GM21367 (cell line): ENCODE data around the gene GAB3.

Experiments used
- ATAC-seq: cut with Tn5 transposase; IDR thresholded peaks from one replicate; pipeline ENCODE4 v1.9.1; 2021; ENCODE audit not compliant: unreplicated experiment

GAB3 gene, protein sequence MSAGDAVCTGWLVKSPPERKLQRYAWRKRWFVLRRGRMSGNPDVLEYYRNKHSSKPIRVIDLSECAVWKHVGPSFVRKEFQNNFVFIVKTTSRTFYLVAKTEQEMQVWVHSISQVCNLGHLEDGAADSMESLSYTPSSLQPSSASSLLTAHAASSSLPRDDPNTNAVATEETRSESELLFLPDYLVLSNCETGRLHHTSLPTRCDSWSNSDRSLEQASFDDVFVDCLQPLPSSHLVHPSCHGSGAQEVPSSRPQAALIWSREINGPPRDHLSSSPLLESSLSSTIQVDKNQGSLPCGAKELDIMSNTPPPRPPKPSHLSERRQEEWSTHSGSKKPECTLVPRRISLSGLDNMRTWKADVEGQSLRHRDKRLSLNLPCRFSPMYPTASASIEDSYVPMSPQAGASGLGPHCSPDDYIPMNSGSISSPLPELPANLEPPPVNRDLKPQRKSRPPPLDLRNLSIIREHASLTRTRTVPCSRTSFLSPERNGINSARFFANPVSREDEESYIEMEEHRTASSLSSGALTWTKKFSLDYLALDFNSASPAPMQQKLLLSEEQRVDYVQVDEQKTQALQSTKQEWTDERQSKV

DNA sequence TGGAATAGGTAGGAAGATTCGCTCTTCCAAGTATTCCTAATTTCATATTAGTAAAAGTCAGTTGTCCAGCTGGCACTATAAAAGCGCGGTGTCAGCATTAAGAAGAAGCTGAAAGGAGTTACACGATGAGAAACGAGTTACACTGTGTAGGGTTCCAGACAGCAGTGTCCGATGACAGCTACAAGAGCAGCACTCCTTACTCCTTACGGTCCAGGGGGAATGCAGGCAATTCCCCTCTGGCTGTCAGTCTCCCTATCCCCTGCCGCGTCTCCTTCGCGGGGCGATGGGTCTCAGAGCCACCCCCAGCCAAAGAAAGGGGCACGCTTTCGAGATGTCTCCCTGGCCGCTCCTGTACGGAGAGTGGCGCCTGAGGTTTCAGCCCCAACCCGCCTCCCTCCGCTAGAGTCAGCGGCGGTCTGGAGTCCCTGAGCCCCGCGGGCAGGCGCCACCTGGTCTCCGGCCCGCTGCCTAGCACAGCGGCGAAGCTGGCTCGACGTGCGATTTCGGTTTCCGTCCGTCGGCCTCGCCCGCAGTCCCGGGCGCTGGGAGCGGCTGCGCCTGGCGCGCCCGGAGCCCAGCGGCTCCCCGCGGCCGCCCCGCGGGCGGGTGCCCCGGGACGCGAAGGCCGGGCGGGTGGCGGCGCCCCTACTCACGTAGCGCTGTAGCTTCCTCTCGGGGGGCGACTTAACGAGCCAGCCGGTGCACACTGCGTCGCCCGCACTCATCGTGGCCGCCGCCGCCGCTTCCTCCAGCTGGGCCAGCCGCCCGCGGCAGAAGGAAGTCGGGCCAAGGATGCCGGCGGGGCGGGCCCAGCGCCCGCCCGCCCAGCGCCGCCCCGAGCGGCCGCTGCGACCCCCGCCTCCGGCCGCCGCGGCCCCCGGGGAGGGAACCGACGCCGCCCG, at the start of gene GAB3:
GAB3 (minus strand) TSS at position 777 of the 902 bp plus-strand sequence; CDS start at position 725, 52 bp downstream.
- peak; percentile 56 for ATAC-seq

DNA sequence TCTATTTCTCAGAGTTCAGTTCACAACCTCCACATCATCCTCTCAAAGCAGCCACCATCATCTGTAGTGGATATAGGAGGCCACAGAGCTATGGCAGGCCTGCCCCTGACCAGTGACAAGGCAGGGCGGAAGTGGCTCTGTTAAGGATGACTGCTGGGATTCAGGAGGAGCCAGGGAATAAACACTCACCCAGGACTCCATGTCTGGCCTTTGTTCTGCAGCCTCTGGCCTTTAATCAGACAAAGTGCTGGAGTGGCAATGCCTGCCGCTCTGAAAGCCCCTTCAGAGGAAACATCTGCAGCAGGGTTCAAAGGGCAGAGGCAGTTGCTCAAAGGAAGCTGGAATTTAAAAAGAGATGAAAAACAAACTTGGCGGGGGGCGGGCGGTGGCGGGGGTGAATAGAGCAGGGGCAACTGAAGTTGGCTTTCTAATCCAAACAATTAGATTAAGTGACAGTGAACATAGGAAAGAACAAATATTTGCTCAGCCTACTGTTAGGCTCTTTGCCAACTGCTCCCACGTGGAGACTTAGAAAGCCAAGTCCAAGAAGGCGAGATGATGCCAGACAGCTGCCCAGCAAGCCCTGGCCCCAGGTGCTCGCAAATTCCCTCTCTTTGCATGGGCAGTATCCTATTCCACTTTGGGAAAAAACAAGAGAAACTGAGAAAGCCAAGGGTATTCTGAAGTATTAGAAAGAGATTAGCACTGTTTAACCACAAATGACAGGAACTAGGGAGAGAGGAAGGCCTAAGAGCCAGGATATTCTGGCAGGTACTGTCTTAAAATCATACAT, 48.9 kb upstream of the GAB3 start:
- no peak for ATAC-seq

- no peak for ATAC-seq
These were observed 46.1 kb upstream of the GAB3 start for GRCh38 chrX:154797006-154797405.

DNA sequence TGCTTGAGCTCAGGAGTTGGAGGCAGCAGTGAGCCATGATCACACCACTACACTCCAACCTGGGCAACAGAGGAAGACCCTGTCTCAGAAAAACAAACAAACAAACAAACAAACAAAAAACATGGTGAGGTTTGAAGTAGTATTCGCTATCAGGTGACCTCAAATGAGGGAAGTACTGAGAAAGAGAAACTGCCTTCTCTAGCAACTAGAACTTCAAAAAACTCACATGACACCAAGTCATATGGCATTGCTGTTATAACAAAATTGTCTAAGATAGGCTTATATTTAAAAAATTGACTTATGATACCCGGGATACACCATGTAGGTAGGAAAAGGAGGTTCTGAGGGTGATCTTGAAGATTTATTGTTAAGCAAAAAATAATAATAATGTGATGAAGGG, 44.1 kb upstream of the GAB3 start:
- no peak for ATAC-seq

- no peak for ATAC-seq
These were observed 42.4 kb upstream of the GAB3 start for GRCh38 chrX:154793084-154793795.

- no peak for ATAC-seq
These were observed 41.1 kb upstream of the GAB3 start for GRCh38 chrX:154791939-154792338.

DNA sequence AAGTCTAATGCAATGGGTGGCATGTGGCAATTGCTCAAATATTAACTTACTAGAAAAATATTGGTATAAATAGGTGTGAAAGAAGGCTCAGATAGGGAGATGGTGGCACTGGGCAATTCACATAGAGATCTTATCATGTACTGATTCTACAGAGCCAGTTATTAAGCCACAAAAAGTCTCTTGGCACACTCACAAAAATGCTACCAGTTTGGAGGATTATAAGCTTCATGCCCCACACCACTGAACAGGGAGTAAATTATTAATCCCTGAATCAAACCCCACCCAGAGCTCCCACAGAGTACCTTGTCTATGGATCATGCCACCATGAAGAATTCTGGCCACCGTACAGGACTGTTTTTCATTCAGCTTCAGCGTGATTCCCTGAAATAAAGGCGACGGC, 40.6 kb upstream of the GAB3 start:
- ATAC-seq, result no peak

GRCh38 chrX:154785716-154786115, 34.8 kb upstream of the GAB3 start:
- no peak for ATAC-seq

GRCh38 chrX:154784149-154784995, 33.5 kb upstream of the GAB3 start:
- no peak for ATAC-seq

- ATAC-seq, result no peak
These were observed 30.1 kb upstream of the GAB3 start for GRCh38 chrX:154780968-154781367.

DNA sequence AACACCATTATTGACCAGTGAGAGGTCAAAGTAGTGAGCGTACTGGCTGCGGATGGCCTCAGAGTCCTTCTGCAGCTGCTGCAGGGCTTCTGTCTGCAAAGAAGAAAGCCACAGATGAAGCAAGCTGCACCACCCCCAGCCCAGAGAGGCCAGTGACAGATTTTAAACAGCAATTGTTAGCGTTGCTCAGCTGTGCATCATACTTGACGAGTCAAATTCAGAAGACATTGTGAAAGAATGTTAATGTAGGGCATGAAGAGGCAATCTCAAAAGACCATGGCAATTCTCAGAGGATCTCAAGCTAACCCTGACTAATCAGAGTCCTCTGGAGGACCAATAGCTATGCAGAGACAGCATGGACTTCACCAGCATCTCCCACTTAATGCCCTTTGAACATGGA, 28.4 kb upstream of the GAB3 start:
- no peak for ATAC-seq

DNA sequence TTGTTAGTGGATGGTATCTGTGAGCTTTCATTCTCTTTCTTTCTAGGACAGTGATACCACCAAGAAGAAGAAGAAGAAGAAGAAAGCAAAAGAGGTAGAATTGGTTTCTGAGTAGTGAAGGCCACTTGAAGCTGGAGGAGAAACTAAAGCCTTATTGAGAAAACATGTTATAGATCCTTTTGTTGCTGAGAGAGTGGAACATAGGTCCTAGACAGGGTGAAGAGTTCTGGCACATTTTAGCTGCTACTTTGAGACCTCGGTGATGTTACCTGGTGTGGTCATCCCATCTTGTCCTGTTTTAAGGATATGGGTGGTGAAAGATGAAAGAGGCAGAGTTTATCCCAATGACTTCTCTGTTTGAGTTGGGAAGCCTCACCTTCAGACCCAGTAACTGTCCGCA, 25.9 kb upstream of the GAB3 start:
- no peak for ATAC-seq

- no peak for ATAC-seq
These were observed 24.8 kb upstream of the GAB3 start for GRCh38 chrX:154775419-154776349.

DNA sequence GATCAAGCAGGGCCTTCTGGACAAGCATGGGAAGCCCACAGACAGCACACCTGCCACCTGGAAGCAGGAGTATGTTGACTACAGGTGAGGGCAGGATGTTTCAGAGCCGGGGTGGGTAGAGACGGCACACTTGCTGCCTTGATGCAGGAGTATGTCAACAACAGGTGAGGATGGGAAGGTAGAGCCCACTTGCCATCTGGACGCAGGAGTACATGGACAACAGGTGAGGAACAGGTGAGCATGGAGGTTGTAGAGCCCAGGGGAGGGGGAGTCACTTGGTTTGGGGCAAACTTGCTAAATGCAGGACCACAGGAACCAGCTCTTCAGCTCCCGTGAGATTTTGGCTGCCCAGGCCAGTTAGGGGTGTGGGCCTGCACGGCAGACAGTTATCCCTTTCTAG, 23.7 kb upstream of the GAB3 start:
- ATAC-seq, result no peak

GRCh38 chrX:154762537-154763296, 11.8 kb upstream of the GAB3 start, which contains the start of gene DKC1:
DKC1 (plus strand) TSS chrX:154762864; CDS start chrX:154762966, 102 bp downstream.
- peak; percentile 83 for ATAC-seq

DNA sequence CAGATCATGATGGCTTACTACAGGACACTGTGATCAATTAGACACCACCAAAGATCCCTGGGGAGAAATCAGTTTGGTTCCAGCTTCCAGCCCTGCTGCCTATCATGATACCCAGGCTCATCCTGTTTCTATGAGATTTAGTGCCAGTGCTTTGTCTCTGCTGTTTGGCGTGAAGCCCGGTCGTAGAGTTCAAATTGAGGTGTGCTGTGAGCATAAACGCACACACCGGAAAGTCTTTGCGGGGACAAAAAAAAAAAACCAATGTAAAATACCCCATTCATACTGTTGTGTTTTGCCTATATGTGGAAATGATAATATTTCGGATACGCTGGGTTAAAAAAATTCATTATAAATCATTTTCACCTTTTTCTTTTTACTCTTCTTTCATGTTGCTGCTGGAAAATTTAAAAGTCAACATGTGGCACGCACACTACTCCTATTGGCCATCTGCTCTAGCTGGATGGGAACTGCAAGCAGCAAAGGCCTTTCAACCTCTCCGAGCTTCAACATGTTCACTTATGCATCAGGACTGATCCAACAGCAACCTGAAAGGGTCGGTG, 11.2 kb upstream of the GAB3 start:
- no peak for ATAC-seq

- no peak for ATAC-seq
These were observed 7.8 kb upstream of the GAB3 start for GRCh38 chrX:154758696-154759095.
